22Rv1 (cell line): Measurements from ENCODE around the gene C1orf74.

Source experiments
- CTCF ChIP-seq: fragments of 450-650 bp; IDR thresholded peaks from 2 replicates; pipeline ENCODE4 v1.5.1; 2017; ENCODE audit warnings: mild to moderate bottlenecking
- ZFX ChIP-seq: fragments of 450-650 bp; IDR thresholded peaks from 2 replicates; pipeline ENCODE4 v1.6.1; 2017; ENCODE audit warnings: antibody characterized with exemption, borderline replicate concordance

- TF ChIP-seq CTCF, result no peak
- TF ChIP-seq ZFX, result no peak
These were observed 37.8 kb downstream of the C1orf74 start for GRCh38 chr1:209746451-209747165.
